K562 (cell line): ENCODE results near the gene C6orf62. TPM values are rescaled to one million over a fixed set of nuclear protein-coding genes. Genes with fewer than 3 reads are reported as not detected.

Source experiments
- ZBTB40 ChIP-seq, 2 experiments: fragments of 450-650 bp in 1 of 2; sonication (generic) in 1 of 2; formaldehyde crosslinking in 1 of 2; IDR thresholded peaks; 2 replicates each; pipeline versions ENCODE4 v1.7.1 to v1.9.0; 2016 to 2022; ENCODE audit warnings: inconsistent platforms in 1 of 2, mild to moderate bottlenecking in 1 of 2, missing genetic modification reagents in 1 of 2
- ZNF280B ChIP-seq: fragments of 250-450 bp; sonication (Bioruptor Pico); IDR thresholded peaks from 2 replicates; pipeline ENCODE4 v1.5.1; 2021; ENCODE audit warnings: mild to moderate bottlenecking
- polyA plus RNA-seq, 8 experiments: library from polyadenylated mRNA; depleted of rRNA in 4 of 8; stranded (reverse) in 5 of 8; unstranded in 3 of 8; fragments of >200 nt; fragmentation: Nextera tagmentation in 2 of 8; fragmentation: Illumina TruSeq in 1 of 8; extraction: Ambion mirVana in 2 of 8; extraction: Trizol in 1 of 8; gene quantifications; 2 replicates each; pipeline versions ENCODE4 v1.2.1 to v1.2.3, GENCODE V29; 2011 to 2014; ENCODE audit warnings: inconsistent platforms in 1 of 8, missing spikeins in 1 of 8
- total RNA-seq, 7 experiments: library from RNA; depleted of rRNA in 6 of 7; stranded (reverse); fragments of >200 nt in 6 of 7; fragmentation: Illumina TruSeq in 2 of 7; extraction: Trizol in 2 of 7; gene quantifications; 2 replicates each; pipeline versions ENCODE4 v1.2.1 to v1.2.3, GENCODE V29; 2011 to 2021; ENCODE audit warnings: low replicate concordance in 1 of 7

Gene C6orf62
- total and polyA plus RNA-seq, 9 of the 15 experiments (the other 6 are each of a cell fraction or from before 2014, with no cell fraction given): 48.5 to 579 (median 111) TPM

GRCh38 chr6:24664046-24664987 lies 54.6 kb downstream of the C6orf62 start (continued):
- TF ChIP-seq ZBTB40 (IDR thresholded peaks at IDR 0.05) (no peak), ZBTB40 (CRISPR knock-in tag; IDR thresholded peaks at IDR 0.05) (no peak), ZNF280B (CRISPR knock-in tag) (no peak)
